ENCODE data around the gene AGAP3.

The AGAP3 gene

DNA sequence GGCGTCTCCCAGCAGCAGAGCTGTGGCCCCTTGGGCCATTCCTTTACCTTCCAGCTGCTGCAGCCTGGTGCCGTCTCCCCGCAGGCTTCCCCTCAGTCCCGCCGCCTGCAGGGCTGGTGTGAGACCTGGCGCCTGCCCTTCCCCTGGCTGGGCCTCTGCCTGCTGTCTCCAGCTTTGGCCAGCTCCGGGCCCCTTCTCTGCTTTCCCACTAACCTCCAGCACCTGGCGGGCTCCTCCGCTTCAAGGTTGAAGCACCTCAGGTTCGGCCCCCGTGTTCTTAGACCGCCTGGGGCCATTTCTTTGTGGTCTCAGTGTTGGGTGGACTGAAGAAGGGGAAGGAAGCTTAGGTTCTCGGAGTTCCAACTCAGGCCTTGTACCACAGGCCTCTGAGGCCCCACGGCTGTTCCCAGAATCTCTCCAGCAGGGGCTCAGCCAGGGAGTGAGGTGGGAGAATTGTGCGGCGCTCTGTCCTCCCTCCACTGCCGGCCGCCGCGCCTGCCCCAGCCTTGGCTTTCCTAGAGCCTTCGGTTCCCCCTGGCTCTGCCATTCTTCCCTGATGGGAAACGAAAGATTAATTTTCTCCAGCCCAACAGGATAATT lies 50.9 kb downstream of the AGAP3 start:
- DNase-seq, result peak in 14 of 42 donors; percentile 1 to 33 (median 8)
- intact Hi-C loops (cut with DNase I), result no loop called here

DNA sequence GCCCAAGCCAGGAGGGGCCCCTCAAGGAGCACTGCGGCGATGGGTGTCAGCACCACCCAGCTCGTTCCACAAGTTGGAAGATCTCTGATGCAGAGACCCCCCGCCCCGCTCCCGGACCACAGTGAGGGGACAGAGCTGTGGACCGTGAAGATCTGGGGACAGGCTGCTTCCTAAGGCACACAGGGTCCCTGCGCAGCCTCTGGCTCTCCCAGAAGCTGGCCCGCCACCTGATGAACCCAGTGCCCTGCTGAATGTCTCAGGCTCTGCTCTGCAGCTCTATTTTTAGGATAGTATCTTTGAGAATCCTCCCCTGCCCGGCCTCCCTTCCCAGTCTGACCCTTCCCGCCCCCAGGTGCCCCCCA lies 51.5 kb downstream of the AGAP3 start:
- intact Hi-C loops (cut with DNase I), result no loop called here
- DNase-seq, result peak in 12 of 42 donors; percentile 1 to 32 (median 6)

DNA sequence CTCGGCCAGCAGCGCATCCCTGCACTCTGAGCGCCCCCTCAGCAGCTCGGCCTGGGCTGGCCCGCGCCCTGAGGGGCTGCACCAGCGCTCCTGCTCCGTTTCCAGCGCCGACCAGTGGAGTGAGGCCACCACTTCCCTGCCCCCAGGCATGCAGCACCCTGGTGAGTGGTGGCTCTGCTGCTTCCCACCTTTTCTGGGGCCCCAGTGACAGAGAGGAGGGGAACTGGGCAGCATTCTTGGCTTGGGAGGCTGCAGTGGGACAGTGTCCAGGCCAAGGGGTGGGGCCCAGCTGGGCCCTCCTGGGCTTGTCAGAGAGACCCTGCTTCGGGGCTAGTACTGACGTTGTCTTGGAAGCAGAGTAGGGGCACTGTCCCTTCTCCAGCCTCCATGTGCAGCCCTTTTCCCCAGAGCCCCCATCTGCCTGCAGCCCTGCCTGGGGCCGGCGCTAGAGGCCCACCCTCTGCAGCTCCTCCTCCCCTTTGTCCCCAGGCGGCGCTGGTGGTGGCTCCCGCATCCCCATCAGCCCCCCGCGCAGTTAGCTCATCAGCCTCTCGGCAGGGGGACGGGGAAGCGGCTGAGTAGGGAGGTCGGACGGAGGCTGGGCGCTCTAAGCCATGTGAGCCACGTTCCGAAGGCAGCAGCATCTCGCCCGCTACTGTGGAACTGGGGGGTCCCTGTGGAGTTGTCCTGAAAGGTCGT lies 52.0 kb downstream of the AGAP3 start:
- intact Hi-C loops (cut with DNase I), result no loop called here
- peak in 17 of 42 donors; percentile 1 to 38 (median 15) for DNase-seq

DNA sequence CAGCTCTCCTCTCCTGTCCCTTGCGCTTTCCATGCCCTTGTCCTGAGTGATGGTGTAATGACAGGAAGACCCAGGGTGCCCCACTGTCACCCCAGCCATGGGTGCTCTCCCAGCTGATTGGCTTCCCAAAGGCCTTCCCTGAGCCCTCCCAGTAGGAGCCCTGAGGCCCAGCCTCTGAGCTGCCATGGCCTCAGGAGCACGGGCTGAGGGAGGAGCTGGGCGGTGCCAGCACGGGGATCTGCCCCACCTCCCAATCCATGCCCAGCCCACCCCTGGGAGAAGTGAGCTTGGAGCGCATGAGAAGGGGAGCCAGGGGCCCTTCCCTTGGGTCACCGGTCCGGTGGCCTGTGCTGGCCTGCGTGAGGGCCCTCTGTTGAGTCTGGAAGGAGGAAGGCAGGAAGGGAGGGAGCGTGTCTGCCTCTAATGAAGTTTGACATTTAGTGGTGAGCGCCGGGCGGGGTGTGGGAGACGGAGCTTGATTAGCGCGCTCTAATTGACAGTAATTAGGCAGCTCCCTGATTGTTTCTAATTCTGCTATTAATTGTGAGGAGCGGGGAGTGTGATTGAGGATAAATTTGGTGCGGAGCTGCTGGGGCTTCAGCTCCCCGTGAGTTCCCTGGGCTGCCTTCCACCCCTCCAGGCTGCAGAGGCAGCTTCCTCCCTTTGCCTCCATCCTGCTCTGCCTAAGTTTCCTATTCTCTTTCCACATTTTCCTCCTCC lies 53.0 kb downstream of the AGAP3 start:
- DNase-seq, result peak in 16 of 42 donors; percentile 5 to 42 (median 18)
- intact Hi-C loops (cut with DNase I), result no loop called here

DNA sequence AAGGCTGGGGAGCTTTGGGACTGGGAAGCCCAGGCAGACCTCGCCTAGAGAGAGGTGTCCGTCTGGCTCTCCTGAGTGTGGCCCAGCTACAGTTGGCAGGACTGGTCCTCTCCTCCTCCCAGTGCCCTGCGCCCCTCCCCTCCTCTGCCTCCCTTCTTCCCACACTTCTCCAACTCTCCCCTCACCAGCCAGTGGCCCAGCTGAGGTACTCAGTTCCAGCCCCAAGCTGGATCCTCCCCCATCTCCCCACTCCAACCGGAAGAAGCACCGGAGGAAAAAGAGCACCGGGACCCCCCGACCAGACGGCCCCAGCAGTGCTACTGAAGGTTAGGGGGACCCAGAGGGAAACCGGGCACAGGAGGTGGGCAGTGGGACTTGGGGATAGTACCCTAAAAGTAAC lies 53.5 kb downstream of the AGAP3 start:
- peak in 9 of 42 donors; percentile 1 to 32 (median 11) for DNase-seq
- intact Hi-C loops (cut with DNase I), result no loop called here

DNA sequence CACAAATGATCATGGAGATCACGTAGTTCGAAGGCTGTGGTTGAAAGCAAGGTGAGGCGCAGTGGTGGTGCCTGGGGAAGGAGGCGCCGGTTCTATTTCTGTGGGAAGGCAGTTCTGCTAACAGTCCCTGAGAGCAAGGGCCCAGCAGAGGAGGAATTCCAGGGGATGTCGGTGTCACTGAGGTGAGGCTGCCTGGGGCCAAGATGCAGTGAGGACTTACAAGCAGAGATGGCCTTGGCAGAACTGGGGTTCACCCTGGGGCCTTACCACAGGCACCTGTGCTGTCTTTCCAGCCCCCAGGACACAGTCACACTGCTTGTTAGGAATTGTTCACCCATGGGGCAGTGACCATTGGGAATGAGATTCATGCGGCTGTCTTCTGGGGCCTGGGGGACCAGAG lies 54.6 kb downstream of the AGAP3 start:
- peak in 12 of 42 donors; percentile 4 to 34 (median 14) for DNase-seq
- intact Hi-C loops (cut with DNase I), result no loop called here

- peak in 26 of 42 donors; percentile 35 to 81 (median 55) for DNase-seq
- intact Hi-C loops (cut with DNase I), result no loop called here
Observed at GRCh38 chr7:151141311-151141854, 55.1 kb downstream of the AGAP3 start.

DNA sequence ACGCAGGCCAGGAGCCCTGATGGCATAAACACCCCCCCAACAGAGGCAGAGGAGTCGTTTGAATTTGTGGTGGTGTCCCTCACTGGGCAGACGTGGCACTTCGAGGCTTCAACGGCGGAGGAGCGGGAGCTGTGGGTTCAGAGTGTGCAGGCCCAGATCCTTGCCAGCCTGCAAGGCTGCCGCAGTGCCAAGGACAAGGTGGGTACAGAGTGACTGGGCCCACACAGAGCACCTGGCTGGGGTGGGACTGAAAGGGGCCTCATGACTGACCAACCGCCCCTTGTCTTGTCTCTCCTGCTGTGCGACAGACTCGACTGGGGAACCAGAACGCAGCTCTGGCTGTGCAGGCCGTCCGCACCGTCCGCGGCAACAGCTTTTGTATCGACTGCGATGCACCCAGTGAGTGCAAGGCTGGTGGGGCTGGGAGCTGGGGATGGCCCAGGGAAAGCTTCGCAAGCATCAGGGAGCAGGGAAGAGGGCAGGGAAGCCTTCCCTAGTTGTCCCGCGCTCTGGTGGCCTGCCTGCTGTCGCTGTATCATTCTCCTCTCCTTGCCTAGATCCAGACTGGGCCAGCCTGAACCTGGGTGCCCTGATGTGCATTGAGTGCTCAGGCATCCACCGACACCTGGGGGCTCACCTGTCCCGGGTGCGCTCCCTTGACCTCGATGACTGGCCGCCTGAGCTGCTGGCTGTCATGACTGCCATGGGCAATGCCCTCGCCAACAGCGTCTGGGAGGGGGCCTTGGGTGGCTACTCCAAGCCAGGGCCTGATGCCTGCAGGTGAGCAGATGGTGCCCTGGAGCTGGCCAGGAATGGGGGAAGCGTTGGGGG lies 55.8 kb downstream of the AGAP3 start:
- intact Hi-C loops (cut with DNase I), result no loop called here

GRCh38 chr7:151142686-151143040 lies 56.4 kb downstream of the AGAP3 start:
- intact Hi-C loops (cut with DNase I), result no loop called here
- DNase-seq, result peak; percentile 58 to 93 (median 83)

More for the DNA sequence above, 55.8 kb downstream of the AGAP3 start:
- DNase-seq, result peak in 10 of 42 donors; percentile 8 to 50 (median 24)

GRCh38 chr7:151143261-151144015 lies 57.2 kb downstream of the AGAP3 start:
- intact Hi-C loops (cut with DNase I), result no loop called here

DNA sequence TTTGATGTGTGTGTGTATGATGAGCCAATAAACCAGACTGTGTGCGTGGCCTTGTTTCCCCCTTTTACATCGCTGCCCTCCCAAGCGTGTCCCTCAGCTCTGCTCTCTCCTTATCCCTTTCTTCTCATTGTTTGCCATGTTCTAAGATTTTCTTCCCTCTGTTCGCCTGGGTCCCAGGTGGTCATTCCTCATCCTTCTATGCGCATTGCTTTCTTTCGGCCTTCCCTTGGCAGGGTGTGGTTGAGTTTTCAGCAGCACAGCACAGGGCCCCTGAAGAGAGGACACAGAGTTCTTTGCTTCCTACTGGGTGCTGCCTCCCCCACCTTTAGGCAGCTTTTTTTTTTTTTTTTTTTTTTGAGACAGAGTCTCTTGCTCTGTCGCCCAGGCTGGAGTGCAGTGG lies 58.1 kb downstream of the AGAP3 start:
- intact Hi-C loops (cut with DNase I), result no loop called here
- DNase-seq, result peak in 3 of 42 donors; percentile 15 to 38 (median 28)

More at GRCh38 chr7:151143261-151144015, 57.2 kb downstream of the AGAP3 start:
- peak in 11 of 42 donors; percentile 9 to 69 (median 44) for DNase-seq

DNA sequence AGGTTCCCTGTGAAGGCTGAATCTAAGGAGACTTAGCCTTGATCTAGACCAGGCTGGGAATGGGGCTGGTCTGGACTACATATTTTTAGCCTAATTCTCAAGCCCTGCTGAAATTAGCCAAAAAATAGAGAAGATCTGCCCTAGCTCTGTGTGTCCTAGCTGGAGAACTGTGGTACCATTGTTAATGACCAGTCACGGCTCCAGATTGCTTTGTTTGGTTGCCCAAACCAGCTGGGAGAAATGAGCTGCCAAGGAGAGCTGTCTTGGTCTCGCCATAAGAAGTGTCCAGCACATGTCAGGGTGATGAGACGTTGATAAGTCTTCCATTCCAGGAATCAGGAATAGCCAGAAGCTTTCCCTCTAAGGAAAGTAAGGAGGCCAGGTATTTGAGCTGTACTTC lies 60.5 kb downstream of the AGAP3 start:
- intact Hi-C loops (cut with DNase I), result no loop called here
- DNase-seq, result peak in 28 of 42 donors; percentile 38 to 83 (median 66)

- DNase-seq, result peak in 5 of 42 donors; percentile 12 to 37 (median 15)
- intact Hi-C loops (cut with DNase I), result no loop called here
Observed at GRCh38 chr7:151148319-151149259, 62.3 kb downstream of the AGAP3 start.

DNA sequence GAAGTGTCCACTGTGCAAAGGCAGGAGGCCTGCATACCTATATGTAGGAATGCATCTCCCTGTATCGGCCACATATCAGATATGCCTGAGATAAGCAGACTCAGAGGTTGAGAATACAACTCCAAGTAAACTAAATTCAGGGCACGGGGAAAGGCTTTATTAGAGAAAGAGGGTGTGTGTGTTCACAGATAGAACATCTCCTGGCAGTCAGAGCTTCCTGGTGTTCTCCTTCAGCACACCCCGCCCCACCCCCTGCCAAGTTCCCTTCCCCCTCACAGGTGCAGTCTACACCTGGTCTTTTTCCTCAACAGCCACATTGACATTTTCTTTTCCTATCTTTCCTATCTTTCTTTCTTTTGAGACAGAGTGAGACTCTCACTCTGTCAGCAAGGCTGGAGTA lies 64.1 kb downstream of the AGAP3 start:
- DNase-seq, result no peak
- intact Hi-C loops (cut with DNase I), result no loop called here

DNA sequence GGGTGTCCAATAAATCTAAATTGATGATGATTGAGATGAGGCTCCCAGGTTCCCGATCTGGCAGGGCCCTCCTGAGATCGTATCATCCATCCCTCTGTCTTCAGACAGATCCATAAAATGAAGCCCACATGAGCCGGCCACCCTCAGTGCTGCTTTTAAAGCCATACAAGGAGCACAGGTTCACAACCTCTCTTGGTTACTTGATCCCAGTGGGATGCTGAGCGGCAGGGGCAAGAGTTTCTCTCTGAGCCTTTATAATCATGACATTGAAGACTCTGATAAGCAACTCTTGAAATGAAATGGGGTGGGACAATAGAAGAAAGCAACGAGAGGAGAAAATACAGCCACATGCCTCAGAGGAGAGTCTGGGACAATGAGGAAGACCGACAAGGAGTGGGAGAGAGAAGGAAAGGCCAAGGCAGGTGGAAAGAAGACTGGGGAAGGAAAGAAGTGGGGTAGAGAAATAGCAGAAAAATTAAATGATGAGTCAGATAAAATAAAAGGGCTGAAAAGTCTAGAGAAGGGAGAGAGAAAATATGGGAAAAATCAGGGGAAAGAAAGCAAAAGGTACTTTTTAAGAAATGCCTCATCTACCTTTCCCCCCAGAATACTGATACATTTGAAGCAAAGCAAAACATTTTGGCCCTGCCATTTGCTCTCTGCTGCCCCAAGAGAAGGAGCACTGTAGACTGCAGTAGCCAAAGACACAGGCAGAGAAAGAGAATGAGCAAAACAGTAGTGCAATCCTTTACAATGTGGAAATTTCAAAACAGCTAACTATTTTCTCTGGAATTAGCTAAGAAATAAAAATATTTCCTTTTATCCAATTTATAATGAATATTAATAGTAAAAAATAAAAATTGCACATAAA lies 66.6 kb downstream of the AGAP3 start:
- peak in 2 of 42 donors; percentile 15 to 22 for DNase-seq
- intact Hi-C loops (cut with DNase I), result no loop called here

DNA sequence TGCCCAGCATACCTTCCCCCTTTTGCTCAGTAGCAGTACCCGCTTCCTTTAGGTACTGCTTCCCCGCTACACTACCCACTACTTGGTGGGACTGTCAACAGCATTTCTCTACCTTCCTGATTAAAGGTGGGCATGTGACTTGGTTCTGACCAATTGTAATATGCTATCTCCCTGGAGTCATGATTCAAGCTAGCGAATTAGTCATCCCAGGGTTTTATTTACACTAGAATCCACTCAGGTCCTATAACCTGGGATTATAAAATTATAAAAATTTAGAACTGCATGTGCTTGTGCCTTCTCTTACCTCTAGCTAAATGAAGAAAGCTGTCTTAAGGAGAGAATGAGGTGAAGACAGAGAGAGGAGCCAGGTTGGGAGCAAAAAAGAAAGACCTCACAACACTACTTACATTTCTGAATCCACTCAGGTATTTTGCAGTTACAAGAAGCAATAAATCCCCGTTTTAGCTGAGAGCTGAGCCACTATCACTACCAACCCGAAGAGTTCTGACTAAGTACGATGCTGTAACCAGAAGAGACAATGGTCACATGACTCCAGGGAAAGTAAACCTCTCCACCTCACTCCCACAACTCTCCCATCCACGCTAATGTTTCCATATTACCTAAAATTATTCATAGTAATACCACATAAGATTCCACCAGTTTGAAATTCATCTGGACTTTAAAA lies 71.5 kb downstream of the AGAP3 start:
- no peak for DNase-seq
- intact Hi-C loops (cut with DNase I), result no loop called here
